WI38 (cell line): ENCODE results near the gene DDX31.

Source experiments
- H3K4me3 ChIP-seq: 2 replicates; pipeline ENCODE4 v1.5.1; 2011; ENCODE audit warnings: low read depth, mild to moderate bottlenecking, control low read depth, low read length
- TF ChIP-seq, protein P1 (sequence below): IDR thresholded peaks from 2 replicates; pipeline ENCODE4 v1.5.1; 2012; ENCODE audit warnings: low read depth, mild to moderate bottlenecking, control low read depth, low read length

The DDX31 gene

DNA sequence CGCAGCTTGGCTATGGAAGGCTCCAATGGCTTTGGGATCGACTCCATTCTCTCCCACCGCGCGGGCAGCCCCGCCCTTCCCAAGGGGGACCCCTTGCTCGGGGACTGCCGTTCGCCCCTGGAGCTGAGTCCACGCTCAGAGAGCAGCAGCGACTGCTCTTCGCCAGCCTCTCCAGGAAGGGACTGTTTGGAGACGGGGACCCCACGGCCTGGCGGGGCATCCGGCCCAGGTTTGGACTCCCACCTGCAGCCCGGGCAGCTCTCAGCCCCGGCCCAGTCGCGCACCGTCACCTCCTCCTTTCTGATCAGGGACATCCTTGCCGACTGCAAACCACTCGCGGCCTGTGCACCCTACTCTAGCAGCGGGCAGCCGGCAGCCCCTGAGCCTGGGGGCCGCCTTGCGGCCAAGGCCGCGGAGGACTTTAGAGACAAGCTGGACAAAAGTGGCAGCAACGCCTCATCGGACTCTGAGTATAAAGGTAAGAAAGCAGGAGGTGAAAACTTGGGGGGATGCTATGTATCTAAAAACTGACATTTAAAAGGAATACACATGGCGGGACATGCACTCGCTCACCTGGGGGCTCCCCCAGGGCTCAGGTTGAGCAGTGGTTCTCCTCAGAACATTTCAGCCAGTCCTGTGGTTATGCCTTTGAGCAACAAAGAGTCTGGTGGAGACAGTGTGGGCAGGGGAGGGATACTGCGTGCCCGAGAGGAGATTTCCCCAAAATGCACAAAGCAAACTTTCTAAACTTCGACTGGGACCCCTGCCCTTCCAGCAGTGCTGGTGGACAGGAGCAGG lies 86.8 kb downstream of the DDX31 start:
- TF ChIP-seq, protein P1, sequence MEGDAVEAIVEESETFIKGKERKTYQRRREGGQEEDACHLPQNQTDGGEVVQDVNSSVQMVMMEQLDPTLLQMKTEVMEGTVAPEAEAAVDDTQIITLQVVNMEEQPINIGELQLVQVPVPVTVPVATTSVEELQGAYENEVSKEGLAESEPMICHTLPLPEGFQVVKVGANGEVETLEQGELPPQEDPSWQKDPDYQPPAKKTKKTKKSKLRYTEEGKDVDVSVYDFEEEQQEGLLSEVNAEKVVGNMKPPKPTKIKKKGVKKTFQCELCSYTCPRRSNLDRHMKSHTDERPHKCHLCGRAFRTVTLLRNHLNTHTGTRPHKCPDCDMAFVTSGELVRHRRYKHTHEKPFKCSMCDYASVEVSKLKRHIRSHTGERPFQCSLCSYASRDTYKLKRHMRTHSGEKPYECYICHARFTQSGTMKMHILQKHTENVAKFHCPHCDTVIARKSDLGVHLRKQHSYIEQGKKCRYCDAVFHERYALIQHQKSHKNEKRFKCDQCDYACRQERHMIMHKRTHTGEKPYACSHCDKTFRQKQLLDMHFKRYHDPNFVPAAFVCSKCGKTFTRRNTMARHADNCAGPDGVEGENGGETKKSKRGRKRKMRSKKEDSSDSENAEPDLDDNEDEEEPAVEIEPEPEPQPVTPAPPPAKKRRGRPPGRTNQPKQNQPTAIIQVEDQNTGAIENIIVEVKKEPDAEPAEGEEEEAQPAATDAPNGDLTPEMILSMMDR = no peak
- no peak overlapping the region for H3K4me3 ChIP-seq

- TF ChIP-seq, protein P1 = no peak
- peak within 1 kb of the TSS; percentile 10; the same call in 1 of the 2 replicates for H3K4me3 ChIP-seq
Observed at GRCh38 chr9:132582276-132582785, 87.5 kb downstream of the DDX31 start, which contains the start of gene BARHL1. Gene BARHL1, plus strand, starts transcription at chr9:132582606. Its CDS starts 192 bp downstream, at chr9:132582798.

DNA sequence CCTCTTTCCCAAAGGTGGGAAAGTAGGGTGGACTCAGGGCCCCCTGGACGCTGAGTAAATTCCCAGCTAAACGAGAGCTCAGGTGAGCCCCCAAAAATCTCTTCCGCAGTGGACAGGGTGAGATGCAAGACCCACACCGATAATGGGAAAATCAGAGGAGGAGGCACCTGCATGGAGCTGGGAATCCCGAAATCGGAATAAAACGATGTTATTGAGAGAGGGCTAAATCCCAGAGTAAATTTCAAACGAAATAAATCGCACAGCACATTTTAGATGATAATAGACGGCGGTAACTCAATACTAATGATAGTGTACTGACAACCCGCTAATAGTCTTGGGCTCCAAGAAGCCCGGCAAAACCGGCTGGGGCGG lies 90.4 kb downstream of the DDX31 start:
- no peak overlapping the region for H3K4me3 ChIP-seq
- TF ChIP-seq, protein P1 = no peak

- no peak overlapping the region for H3K4me3 ChIP-seq
- TF ChIP-seq, protein P1 = no peak
Observed at GRCh38 chr9:132578367-132578932, 91.3 kb downstream of the DDX31 start.

GRCh38 chr9:132577119-132577518 lies 92.7 kb downstream of the DDX31 start:
- H3K4me3 ChIP-seq = no peak overlapping the region
- TF ChIP-seq, protein P1 = no peak

- TF ChIP-seq, protein P1 = no peak
- H3K4me3 ChIP-seq = no peak overlapping the region
Observed at GRCh38 chr9:132575811-132576210, 94.0 kb downstream of the DDX31 start.
